ENCODE measurements around the gene SLC15A1. TPM values are rescaled to one million over a fixed set of nuclear protein-coding genes. Genes with fewer than 3 reads are reported as not detected.

SLC15A1 gene
- total and polyA plus RNA-seq, 2 donors (not counting 1 experiment from before 2014, with no cell fraction given), result not detected

- DNase-seq (no peak), ATAC-seq (ENCODE audit: low read depth) (no peak)
- Histone ChIP-seq H3K4me3 (ENCODE audit: control extremely low read depth in 1 of 5, extremely low read depth in 1 of 5, insufficient read depth in 1 of 5, low read depth in 2 of 5, low read length in 4 of 5) (no peak overlapping the region), H3K9me3 (ENCODE audit: control extremely low read depth in 1 of 3, control insufficient read depth in 2 of 3, insufficient read depth in 1 of 3, low read length in 2 of 3) (no peaks in the 10 kb centered on the region), H4K20me1 (ENCODE audit: control insufficient read depth, insufficient read depth, low read length, poor library complexity, severe bottlenecking) (no peaks in the 10 kb centered on the region), H3K27me3 (replicated peaks in 1 of 4; ENCODE audit: control extremely low read depth in 1 of 4, control insufficient read depth in 3 of 4, insufficient read depth in 4 of 4, low read length in 3 of 4) (no peaks in the 10 kb centered on the region), H3K27ac (ENCODE audit: low read length in 2 of 2) (no peak overlapping the region), H3K4me2 (replicated peaks; ENCODE audit: low read depth, low read length, poor library complexity, severe bottlenecking) (no peak overlapping the region), H3K79me2 (ENCODE audit: control insufficient read depth, insufficient read depth, low read length) (no peaks in the 10 kb centered on the region), H3K36me3 (replicated peaks in 1 of 2; ENCODE audit: control extremely low read depth in 1 of 2, control insufficient read depth in 1 of 2, extremely low read depth in 1 of 2, insufficient read depth in 2 of 2, low read length in 1 of 2) (peaks cover 0 to 12% of the 10 kb centered on the region in 2 experiments), H3K4me1 (ENCODE audit: control insufficient read depth in 2 of 2, insufficient read depth in 2 of 2, low read length in 2 of 2) (no peaks in the 10 kb centered on the region), H3K9ac (ENCODE audit: low read length) (no peak overlapping the region), H2AFZ (ENCODE audit: insufficient read depth, low read depth, low read length, poor library complexity, severe bottlenecking) (no peak overlapping the region)
- no peaks in the 10 kb centered on the region for H3K4me1 Mint-ChIP-seq
- peaks cover 10% of the 10 kb centered on the region for H3K27me3 Mint-ChIP-seq
- H3K9me3 Mint-ChIP-seq (ENCODE audit: insufficient read depth), result no peaks in the 10 kb centered on the region
- intact Hi-C loops (cut with micrococcal nuclease), result no loop called here
- no peak for TF ChIP-seq CTCF (IDR thresholded peaks at IDR 0.05)
- 100% methylated on average over 6 of the region's 7 CpGs for WGBS (ENCODE audit: insufficient coverage)
- no peak overlapping the region for H3K27ac Mint-ChIP-seq
- POLR2A ChIA-PET, result no interaction called here
- CTCF ChIA-PET, result no interaction called here
- no peak overlapping the region for H3K4me3 Mint-ChIP-seq
Measured at GRCh38 chr13:98791611-98792010, 39.1 kb upstream of the SLC15A1 start.

DNA sequence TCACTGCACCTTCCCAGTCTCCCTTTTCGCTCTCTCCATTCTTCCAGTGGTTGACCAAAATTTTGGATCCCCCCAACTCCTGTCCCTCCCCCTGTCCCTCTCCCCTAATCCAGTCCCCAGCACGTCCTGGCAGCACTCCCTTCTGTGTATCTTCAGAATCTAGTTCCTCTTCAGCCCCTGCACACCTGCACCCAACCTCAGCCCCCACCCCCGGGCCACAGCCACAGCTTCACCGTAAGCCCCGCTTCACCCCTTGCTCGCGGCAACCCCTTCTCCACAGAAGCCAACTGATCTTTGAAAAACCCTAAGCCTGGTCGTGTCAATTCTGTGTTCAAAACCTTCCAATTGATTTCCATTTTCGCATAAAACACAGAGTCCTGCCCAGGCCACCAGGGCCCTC lies 35.5 kb upstream of the SLC15A1 start:
- Histone ChIP-seq H2AFZ (ENCODE audit: insufficient read depth, low read depth, low read length, poor library complexity, severe bottlenecking) (no peak overlapping the region), H3K36me3 (replicated peaks in 1 of 2; ENCODE audit: control extremely low read depth in 1 of 2, control insufficient read depth in 1 of 2, extremely low read depth in 1 of 2, insufficient read depth in 2 of 2, low read length in 1 of 2) (no peaks in the 10 kb centered on the region), H3K9ac (ENCODE audit: low read length) (no peak overlapping the region), H4K20me1 (ENCODE audit: control insufficient read depth, insufficient read depth, low read length, poor library complexity, severe bottlenecking) (no peaks in the 10 kb centered on the region), H3K4me2 (replicated peaks; ENCODE audit: low read depth, low read length, poor library complexity, severe bottlenecking) (no peak overlapping the region), H3K27me3 (replicated peaks in 1 of 4; ENCODE audit: control extremely low read depth in 1 of 4, control insufficient read depth in 3 of 4, insufficient read depth in 4 of 4, low read length in 3 of 4) (no peaks in the 10 kb centered on the region), H3K79me2 (ENCODE audit: control insufficient read depth, insufficient read depth, low read length) (no peaks in the 10 kb centered on the region), H3K27ac (ENCODE audit: low read length in 2 of 2) (no peak overlapping the region), H3K4me1 (ENCODE audit: control insufficient read depth in 2 of 2, insufficient read depth in 2 of 2, low read length in 2 of 2) (no peaks in the 10 kb centered on the region), H3K4me3 (ENCODE audit: control extremely low read depth in 1 of 5, extremely low read depth in 1 of 5, insufficient read depth in 1 of 5, low read depth in 2 of 5, low read length in 4 of 5) (no peak overlapping the region), H3K9me3 (ENCODE audit: control extremely low read depth in 1 of 3, control insufficient read depth in 2 of 3, insufficient read depth in 1 of 3, low read length in 2 of 3) (peaks cover 0 to 3% (median 0%) of the 10 kb centered on the region in 3 donors)
- Mint-ChIP-seq H3K4me3 (no peak overlapping the region), H3K27me3 (peaks cover 15% of the 10 kb centered on the region), H3K4me1 (no peaks in the 10 kb centered on the region), H3K9me3 (ENCODE audit: insufficient read depth) (no peaks in the 10 kb centered on the region), H3K27ac (no peak overlapping the region)
- intact Hi-C loops (cut with micrococcal nuclease), result no loop called here
- DNase-seq (no peak), ATAC-seq (ENCODE audit: low read depth) (no peak)
- 42% methylated on average over 9 of the region's 9 CpGs for WGBS (ENCODE audit: insufficient coverage)
- TF ChIP-seq CTCF (IDR thresholded peaks at IDR 0.05) (no peak), EZH2 (IDR thresholded peaks at IDR 0.05; ENCODE audit: borderline replicate concordance, insufficient read depth, low read depth, low read length, poor library complexity, severe bottlenecking) (no peak)
- ChIA-PET POLR2A (no interaction called here), CTCF (no interaction called here)

Data from B cell (primary cell).